ENCODE measurements around the gene LRRC37A3.
"Not testable (repeated sequence)": the region's sequence is repeated elsewhere in the genome, so short reads cannot be mapped to it uniquely, and the experiment has no call there.

The LRRC37A3 gene

DNA sequence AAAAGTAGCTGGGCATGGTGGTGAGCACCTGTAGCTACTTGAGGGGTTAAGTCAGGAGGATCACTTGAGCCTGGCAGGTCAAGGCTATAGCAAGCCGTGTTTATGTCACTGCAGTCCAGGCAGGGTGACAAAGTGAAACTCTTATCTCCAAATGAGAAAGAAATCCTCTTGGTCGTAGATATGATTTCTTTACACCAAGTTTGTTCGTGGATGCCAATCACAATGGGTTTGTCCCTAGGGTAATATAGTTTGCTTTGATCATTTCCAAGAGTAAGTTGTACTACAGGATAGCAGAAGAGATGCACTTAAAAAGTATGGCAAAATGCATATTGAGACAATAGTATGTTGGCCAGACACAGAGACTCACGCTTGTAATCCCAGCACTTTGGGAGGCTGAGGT lies 6.0 kb upstream of the LRRC37A3 start:
- DNase-seq: not testable (repeated sequence)

DNA sequence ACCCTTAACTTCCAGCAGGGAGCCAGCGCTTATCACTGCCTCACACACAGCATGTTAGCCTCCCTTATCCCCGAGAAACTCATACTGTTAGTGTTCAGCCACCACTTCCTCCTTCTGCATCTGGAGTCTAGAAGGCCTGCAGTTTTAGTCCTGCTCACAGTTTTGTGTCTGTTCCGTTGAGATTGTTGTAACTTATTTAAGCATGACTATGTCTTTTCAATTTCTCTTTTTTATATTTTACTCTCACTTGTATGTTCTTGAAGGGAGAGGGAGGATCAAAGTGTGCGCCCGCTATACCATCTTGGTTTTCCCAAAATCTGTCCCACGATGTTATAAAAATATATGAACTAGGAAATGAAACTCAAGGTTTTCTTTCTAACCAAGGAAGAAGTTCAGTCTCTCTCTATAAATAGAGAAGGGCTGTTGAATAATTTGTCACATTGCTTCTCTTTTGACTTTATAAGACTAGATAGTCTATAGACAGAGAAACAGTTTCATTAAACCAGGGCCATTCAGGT lies 3.8 kb upstream of the LRRC37A3 start:
- DNase-seq: not testable (repeated sequence)

DNA sequence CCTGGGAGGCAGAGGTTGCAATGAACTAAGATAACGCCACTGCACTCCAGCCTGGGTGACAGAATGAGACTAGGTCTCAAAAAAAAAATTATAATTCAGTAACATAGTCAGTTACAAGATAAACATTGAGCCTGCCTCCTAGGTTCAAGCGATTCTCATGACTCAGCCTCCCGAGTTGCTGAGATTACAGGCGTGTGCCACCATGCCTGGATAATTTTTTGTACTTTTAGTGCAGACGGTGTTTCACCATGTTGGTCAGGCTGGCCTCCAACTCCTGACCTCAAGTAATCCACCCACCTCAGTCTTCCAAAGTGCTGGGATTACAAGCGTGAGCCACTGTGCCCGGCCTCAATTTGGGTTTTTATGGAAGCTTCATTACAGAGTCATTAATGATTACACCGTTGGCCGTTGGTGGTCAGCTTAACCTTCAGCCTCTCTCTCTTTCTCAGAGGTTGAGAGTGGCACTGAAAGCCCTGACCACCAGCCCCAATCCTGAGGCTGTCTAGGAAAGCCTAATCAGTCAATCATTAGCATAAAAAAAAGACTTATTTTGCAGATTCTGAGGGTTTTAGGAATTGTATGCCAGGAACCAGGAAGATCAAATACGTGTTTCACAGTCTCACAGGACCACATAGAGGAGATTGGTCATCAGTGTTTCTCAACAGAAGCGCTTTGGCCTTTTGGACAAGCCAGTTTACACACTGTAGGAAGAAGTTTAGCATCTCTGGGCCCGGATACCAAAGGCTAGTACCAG lies 1.3 kb upstream of the LRRC37A3 start:
- no peak for DNase-seq

DNA sequence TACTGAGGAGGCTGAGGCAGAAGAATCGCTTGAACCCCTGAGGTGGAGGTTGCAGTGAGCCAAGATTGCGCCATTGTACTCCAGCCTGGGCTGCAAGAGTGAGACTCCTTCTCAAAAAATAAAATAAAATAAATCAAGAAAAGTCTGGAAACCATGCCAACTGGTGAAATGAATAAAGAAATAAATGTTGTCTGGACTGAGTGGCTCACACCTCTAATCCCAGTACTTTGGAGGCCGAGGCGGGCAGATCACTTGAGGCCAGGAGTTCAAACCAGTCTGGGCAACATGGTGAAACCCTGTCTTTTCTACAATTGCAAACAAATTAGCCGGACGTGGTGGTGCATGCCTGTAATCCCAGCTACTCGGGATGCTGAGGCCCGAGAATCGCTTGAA lies 744 bp upstream of the LRRC37A3 start:
- no peak for DNase-seq

DNA sequence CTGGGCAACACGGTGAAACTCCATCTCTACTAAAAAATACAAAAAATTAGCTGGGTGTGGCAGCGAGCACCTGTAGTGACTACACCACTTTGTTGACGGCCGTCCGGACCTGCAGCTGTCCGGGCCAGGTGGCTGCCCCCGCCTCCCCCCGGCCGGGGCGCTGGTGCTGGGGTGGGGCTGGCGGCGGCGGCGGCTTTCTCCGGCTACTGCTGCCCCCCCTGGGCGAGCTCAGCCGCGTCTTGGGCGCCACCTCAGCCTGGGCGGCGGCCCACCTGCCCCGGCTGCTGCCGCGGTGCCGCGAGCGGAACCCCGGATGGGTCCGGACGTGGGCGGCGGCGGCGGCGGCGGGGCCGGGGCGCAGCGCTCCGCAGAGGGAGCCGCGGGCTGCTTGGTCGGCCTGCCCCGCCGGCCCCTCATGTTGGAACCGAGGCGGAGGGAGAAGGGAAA lies 413 bp downstream of the LRRC37A3 start:
- DNase-seq: not testable (repeated sequence)

DNA sequence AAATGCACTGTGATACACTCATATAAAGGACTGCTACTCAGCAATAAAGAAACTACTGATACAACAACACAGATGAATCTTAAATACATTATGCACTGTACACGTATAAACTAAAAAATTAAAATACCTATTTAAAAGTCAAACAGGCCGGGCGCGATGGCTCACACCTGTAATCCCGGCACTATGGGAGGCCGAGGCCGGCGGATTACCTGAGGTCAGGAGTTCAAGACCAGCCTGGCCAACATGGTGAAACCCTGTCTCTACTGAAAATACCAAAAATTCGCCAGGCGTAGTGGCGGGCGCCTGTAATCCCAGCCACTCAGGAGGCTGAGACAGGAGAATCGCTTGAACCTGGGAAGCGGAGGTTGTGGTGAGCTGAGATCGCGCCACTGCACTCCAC lies 1.7 kb downstream of the LRRC37A3 start:
- DNase-seq: not testable (repeated sequence)

DNA sequence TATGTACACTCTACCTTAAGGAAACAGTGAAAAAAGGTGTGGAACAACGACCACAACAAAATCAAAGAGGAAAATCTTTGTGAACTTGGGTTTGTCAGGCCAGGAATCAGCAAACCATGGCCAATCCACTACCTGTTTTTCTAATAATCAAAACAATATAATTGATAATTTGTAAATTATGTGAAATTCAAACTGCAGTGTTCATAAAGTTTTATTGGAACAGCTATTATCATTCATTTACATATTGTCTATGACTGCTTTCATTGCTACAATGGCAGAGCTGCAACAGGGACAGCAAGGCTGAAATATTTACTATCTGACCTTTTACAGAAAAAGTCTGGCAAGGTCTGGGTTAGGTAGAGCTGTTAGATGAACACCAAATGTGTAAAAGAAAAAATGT lies 4.0 kb downstream of the LRRC37A3 start:
- not testable (repeated sequence) for DNase-seq

DNA sequence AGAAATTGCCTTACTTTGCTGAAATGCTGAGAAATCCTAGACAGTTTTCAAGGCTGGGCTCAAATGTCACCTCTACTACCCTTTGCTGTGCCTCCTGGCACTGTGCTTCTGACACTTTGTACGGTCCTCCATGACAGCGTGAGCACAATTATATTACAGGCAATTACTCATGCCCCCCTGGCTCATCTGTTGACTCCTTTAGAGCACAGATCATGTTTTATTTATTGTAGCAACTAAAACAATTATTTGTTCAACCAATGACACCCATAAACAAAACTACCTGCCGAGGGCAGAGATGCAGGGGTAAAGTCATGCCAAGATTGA lies 9.1 kb downstream of the LRRC37A3 start:
- not testable (repeated sequence) for DNase-seq

DNA sequence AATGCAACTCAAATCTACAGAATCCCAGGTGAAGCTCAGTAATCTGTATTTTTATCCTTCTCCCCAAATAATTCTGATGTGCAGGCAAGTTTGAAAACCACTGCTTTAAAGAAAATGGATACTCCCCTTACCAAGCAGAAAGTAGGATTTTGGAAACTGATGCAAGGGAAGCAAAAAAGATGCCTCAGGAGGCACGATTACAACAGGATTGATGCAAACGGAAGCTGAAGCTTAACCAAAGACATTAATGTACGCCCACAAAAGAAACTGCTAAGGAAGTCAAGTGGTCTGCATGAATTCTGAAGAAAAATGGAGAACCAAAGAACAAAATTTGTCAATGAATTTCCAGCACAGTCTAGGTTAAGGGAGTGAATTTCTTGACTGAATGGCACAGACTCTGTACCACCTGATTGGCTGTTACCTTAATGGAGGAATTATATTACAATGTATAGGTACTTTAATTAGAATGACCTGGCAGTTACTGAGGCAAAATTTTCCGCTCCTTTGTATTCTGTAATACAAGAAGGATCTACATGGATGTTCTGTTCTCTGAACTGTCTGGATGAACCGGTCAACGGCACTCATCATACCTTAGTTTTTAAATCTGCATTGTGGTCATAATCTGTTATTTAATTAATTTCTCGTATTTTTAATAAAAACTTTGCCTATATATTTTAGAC lies 9.6 kb downstream of the LRRC37A3 start:
- not testable (repeated sequence) for DNase-seq

DNA sequence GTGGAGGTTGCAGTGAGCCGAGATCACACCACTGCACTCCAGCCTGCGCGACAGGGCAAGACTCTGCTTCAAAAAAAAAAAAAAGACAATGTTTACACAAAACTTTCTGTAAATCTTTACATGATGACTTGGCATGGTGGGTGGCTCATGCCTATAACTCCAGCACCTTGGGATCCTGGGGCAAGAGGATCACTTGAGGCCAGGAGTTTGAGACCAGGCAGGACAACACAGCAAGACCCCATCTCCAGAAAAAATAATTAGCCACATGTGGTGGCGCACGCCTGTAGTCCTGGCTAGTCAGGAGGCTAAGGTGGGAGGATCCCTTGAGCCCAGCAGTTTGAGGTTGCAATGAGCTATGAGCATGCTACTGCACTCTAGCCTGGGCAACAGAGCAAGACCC lies 15.2 kb downstream of the LRRC37A3 start:
- DNase-seq: not testable (repeated sequence)

DNA sequence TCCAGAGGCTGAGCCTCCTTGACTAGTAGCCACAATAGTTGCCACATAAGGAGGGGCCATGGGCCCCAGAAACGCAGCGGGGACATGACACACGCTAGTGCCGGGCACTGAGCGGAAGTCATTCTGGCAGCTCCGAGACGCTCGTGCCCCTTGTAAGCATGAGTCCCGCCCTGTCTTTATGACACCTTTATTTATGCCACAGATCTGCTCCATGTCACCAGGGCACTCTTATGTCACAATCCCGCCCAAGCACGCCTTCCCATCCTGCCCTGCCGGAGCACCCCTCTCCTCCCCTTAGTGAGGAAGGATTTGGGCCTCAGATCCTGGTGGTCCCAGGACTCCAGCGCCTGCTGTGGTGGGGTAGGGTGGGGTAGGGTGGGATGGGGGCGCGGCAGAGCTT lies 22.1 kb downstream of the LRRC37A3 start:
- not testable (repeated sequence) for DNase-seq

DNA sequence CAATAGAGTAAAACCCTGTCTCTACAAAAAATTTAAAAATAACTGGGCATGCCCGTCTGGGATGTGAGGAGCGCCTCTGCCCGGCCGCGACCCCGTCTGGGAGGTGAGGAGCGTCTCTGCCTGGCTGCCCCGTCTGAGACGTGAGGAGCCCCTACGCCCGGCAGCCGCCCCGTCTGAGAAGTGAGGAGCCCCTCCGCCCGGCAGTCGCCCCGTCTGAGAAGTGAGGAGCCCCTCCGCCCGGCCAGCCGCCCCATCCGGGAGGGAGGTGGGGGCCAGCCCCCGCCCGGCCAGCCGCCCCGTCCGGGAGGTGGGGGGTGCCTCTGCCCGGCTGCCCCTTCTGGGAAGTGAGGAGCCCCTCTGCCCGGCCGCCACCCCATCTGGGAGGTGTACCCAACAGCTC lies 45.1 kb downstream of the LRRC37A3 start:
- DNase-seq: not testable (repeated sequence)

DNA sequence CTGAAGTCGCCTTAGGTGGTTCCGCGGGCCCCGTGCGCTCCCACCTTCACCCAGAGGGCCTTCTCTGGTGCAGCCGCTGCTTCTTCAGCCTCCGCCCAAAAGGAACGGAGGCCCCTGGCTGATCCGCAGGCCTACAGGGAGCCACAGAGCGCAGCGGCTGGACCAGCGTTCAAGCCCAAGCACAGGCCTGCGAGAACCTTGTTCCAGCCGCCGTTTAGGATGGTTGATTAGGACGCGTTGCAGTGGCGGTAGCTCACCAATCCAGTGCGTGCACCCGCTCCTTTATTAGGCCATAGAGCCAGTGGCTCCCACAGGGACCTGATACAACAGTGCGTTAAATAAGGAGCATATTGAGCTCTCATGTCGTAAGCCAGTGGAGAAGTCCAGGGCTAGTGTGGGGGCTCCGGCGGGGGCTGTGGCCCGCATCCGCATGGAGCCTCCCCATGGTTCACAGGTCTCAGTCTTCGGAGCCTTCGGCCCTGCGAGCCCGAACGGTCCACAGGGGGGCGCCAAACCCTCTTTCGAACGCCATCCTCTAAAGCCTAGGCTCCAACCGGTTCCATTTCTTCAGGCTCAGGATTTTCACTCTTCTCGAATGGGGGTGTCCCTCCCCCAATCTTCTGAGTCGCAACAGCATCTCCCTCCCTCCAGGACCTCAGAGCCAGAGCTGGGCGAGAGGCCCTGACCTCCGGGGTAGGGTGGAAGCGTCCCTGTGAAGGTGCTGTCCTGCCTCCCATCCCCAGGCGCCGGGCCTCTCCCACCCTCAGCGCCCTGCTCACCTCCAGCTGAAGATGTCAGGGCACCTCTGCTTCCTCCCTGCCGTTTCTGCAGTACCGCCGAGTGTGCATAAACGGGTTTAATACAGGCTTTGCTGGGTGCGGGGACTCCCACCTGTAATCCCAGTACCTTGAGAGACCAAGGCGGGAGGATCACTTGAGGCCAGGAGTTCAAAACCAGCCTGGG lies 71.5 kb downstream of the LRRC37A3 start:
- not testable (repeated sequence) for DNase-seq

DNA sequence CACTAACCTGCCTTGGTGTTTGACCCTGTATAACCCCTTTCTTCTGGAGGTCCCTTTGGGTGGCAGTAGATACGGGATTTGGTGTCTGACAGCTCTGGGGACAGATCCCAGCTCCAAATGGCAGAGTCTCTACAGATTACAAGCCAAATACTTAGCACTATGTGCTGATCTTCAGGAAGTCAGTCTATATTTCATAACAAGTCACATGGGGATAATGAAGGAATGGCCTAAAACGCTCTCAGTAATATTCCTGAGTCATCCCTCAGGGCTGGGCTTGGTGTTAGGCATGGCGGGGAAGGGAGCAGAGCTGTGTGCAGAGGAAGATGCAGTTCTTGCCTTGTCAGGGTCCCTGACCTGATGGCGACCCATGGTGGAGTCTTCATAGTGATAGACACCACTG lies 72.4 kb downstream of the LRRC37A3 start:
- DNase-seq: not testable (repeated sequence)

DNA sequence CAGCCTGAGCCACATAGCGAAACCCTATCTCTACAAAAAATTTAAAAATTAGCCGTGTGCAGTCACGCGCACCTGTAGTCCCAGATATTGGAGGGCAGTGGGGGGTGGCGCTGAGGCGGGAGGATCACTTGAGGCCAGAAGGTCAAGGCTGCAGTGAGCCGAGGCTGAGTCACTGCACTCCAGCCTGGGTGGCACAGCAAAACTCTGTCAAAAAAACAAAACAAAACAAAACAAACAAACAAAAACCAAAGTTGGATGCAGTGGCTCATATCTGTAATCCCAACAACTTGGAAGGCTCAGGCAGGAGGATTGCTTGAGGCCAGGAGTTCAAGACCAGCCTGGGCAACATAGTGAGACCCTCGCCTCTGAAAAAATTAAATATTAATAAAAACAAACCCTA lies 75.4 kb downstream of the LRRC37A3 start:
- DNase-seq: not testable (repeated sequence)

DNA sequence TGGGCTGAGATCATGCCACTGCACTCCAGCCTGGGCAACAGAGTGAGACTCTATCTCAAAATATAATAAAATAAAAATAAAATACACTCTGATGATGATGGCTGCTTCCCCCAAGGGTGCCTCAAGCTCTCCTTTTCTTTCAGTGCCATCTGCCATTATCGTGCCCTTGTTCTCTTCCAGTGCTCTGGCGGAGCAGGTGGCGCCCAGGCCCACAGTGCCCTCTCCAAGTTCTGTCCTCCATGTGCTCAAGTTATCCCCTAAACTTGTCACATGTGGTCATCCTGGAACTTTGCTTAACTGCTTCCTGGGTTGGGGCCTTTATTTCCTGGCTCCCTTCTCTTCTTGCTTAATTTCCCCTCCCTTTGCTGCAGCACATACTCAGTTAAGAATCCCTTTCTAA lies 76.4 kb downstream of the LRRC37A3 start:
- DNase-seq: not testable (repeated sequence)

DNA sequence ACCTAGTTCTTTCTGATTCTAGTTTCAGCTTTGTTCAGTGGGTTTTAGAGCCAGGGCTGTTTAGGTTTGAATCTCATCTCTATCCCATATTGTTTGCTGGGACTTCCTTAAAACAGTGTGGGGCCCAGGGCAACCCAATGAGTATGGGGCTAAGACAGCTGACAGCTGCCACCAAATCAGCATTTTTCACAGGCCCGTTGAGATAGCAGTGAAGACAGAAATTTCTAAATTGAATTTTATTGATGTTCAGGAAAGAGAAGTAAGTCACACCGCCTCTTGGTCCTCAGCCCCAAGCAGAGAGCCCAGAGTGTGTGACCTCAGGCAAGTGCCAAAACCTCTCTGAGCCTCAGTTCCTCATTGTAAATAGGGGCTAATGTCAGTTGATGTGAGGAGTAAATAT lies 78.3 kb downstream of the LRRC37A3 start:
- not testable (repeated sequence) for DNase-seq

DNA sequence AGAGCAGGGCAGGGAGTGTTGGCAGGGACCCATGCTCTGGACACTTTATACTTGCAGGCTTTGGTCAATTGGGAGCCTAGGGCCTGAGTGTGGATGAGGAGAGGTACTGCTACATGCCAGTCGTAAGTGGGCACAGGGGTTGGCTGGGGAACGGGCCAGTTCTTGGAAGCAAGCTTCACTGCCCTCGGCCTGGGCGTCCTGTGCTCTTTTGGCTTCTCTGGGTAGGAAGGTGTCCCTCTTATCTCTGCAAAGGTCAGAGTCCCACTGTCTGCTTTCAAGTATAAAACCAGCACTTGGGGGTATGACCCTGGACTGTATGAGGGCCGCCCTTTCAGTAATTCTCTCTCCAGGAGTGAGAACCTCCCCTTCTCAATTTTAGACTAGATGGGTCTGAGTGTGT lies 80.8 kb downstream of the LRRC37A3 start:
- not testable (repeated sequence) for DNase-seq

DNA sequence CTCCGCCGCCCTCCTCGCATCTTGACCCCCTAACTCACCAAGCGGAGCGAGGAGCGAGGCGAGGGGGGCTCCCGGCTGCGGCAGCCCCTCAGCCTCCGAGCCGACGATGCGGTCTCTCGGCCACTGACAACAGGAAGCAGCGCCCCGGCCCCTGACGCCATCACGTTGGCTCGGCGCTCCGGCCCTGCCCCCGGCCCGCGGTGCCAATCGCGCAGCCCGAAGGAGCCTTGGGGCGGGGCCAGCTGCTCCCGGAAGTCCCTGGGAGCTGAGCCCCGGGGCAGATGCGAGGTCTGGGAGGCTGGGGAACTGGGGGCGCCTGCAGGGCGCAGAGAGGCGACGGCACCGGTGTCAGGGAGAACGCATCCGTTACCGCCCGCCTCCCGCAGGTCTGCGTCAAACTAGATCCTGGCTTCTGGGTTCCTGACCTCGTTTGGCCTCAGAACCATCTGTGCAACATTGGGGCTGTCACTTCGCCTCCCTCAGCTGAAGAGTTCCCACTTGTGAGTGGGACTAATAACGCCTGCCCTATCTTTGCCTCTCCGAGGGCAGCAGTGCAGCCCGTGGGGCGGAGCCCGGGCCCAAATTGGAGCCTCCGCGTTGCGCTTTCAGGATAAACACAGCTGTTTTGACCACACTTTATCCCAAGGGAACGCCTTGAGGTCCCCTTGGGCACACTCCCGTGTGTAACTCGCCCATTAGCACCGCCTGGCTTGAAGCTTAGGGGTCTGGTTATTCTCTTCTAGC lies 82.1 kb downstream of the LRRC37A3 start:
- peak; percentile 49 for DNase-seq

DNA sequence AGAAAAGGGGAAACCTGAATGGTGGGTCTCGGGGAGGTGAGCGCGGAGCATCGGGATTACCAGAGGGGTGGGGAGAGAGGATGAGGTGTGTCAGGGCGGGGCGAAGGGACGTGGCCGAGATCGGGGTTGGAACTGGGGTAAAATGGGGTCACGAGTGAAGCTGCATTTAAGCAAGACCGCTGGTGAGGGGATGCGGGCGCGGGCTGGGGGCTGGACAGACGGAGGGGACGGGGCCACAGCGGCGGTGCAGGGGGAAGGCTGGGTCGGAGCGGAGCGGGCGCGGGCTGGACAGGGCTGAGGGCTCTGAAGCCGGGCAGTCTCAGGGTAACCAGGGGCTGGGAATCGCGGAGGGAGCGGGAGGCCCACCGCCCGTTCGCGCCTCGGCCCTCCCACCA lies 82.7 kb downstream of the LRRC37A3 start:
- not testable (repeated sequence) for DNase-seq

DNA sequence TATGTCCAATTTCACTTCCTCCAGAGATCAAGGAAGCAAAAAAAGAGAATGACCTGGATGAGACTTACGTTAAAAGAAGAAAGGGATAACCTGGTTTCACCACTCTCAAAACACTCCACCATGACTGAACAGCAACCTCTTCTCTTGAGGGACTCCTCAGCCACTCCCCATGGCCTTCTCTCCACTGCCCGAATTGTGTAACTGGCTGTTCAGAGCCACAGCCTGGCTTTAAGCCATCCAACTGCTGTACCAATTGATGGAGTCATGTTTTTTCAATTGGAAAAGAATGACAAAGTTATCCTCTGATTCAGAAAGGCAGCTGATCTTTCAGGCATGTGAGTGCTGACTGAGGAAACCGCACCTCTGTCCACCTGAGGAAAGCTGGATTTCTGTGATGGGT lies 85.2 kb downstream of the LRRC37A3 start:
- not testable (repeated sequence) for DNase-seq

DNA sequence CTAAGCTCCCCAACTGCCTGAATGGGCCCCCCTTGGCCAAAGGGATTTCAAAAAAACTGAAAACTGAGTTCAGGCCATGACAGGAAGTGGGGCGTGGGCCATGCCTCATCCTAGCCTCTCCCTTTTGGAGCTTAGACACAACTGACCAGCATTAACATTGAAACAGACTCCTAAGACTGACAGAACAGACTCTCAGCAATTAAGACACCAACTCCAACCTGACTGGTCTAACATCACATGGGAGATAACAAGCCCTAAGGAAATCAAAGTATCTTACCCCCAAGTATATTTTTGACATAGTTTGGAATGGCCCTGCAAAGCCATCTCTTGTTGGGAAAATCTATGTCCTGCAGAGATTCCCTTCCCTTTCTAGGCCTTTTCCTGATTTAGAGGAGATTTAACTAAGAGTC lies 88.6 kb downstream of the LRRC37A3 start:
- DNase-seq: not testable (repeated sequence)
